Stimulated activated CD8-positive, alpha-beta memory T cell treated with anti-CD3 and anti-CD28 coated beads, Interleukin-7, amount 100 ng/mL, for 1 hour (primary cell): ENCODE measurements around the gene PCYOX1L.

Experiments used
- DNase-seq, 2 donors: peaks; one replicate each; pipeline ENCODE4 v3.0.0-alpha.2; 2020; ENCODE audit warnings: low read depth in 2 of 2

Gene PCYOX1L

GRCh38 chr5:149337736-149338135 is 20.1 kb upstream of the PCYOX1L start:
- DNase-seq = no peak

DNA sequence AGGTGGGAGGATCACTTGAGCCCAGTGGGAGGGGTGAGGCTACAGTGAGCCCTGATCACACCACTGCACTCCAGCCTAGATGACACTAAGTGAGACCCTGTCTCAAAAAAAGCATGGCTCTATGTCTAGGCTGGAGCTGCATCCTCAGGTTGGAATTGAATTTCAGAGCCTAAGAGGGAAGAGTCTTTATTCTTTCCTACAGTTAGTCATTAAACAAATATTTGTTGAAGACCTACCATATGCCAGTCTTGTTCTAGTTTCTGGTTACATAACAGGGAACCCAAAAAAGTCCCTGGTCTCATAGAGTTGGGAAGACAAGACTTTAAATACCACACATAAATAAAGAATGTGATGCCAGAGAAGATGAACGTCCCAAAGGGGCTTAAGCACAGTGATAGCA is 19.5 kb upstream of the PCYOX1L start:
- no peak for DNase-seq

- DNase-seq = no peak
These were observed 16.9 kb upstream of the PCYOX1L start for GRCh38 chr5:149340920-149341319.

DNA sequence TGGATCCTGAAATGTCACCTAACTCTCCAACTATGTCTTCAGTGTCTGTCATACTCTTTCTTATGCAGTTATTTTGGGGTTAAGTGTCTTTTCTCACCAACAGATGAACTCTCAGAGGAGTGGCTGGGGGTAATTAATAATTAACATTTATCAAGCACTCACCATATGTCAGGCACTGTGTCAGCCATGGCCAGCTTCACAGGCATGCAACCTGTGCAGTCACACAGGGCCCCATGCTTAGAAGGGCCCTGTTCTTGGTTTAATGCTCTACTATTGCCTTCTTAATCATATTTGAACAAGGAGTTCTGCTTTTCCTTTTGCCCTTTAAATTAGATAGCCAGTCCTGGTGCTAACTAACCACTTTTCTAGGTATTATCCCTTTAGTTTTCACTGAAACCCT is 16.0 kb upstream of the PCYOX1L start:
- no peak for DNase-seq

DNA sequence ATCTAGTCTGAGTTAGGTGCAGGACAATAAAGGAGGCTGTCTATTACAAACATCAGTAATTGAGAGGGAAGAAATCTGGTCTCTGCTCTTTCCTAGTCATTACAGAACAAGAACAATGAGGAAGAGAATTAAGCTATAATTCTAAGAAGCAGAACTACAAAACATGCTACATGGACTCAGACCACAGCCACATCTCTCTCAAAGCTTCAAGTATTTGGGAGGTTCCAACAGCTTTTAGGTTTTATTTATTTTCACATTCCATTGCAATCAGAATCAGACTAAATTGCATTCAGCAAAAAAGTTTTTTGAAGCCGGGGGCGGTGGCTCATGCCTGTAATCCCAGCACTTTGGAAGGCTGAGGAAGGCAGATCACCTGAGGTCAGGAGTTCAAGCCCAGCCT is 13.7 kb upstream of the PCYOX1L start:
- DNase-seq = no peak

- peak; percentile 61 to 71 for DNase-seq
These were observed 12.5 kb upstream of the PCYOX1L start, which contains the start of gene GRPEL2 for GRCh38 chr5:149345147-149345891. TSS of gene GRPEL2 (plus strand) at chr5:149345499. CDS start at chr5:149345540, 41 bp downstream.

- DNase-seq = no peak
These were observed 12.0 kb upstream of the PCYOX1L start for GRCh38 chr5:149345892-149346222.

- no peak for DNase-seq
These were observed 9.3 kb upstream of the PCYOX1L start for GRCh38 chr5:149348518-149348917.

- DNase-seq = no peak
These were observed 8.5 kb upstream of the PCYOX1L start for GRCh38 chr5:149349382-149349781.

- DNase-seq = no peak
These were observed 5.7 kb upstream of the PCYOX1L start for GRCh38 chr5:149352169-149352568.

- no peak for DNase-seq
These were observed 3.9 kb upstream of the PCYOX1L start for GRCh38 chr5:149353911-149354310.

DNA sequence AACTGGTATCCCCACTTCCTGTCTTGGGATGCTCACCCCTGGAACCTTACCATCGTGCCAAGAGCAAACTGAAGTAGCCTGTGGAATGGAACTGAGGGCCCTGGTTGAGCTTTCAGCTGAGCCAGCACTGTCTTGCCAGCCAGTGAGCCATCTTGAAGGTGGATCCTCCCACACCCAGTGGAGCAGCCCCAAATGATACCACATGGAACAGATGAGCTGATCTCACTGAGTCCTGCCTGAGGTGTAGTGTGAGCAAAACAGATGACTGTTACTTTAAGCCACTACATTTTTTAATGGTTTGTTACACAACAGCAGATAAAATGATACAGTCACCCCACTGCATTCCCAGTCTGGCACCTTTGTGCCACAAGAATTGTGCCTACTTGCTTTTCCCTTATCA is 2.2 kb upstream of the PCYOX1L start:
- DNase-seq = no peak

DNA sequence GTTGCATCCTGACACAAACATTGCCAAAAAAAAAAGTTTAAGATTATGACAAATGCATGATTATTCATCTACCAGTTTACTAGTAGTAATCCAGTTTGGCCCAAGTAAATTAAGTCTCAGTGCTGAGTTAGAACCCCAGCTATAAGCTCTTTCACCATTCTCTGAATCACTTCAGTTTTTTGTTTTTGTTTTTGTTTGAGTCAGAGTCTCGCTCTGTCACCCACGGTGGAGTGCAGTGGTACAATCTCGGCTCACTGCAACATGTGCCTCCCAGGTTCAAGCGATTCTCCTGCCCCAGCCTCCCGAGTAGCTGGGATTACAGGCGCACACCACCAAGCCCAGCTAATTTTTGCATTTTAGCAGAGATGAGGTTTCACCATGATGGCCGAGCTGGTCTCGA is 1.5 kb upstream of the PCYOX1L start:
- DNase-seq = no peak

DNA sequence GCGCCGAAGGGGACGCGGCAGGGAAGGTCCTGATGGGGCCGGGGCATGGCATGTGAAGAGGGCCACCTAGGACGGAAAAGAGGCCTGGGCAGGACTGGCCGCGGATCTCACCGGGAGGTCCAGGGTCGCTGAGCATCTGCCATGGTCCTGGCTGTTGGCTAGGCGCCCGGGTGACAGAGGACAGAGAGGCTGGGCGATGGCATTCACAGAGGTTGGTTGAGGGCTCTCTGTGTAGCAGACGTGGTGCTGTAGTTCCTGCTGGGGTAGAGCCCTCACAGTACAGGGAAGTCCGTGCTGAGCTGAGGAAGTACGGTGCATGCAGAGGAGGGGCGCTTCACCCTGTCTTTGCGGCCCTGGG is 427 bp downstream of the PCYOX1L start:
- peak; percentile 6 to 15 for DNase-seq

- no peak for DNase-seq
These were observed 1.1 kb downstream of the PCYOX1L start for GRCh38 chr5:149358868-149359495.

GRCh38 chr5:149360272-149360671 is 2.4 kb downstream of the PCYOX1L start:
- no peak for DNase-seq

GRCh38 chr5:149362541-149362940 is 4.7 kb downstream of the PCYOX1L start:
- no peak for DNase-seq

- no peak for DNase-seq
These were observed 5.5 kb downstream of the PCYOX1L start for GRCh38 chr5:149363358-149363757.

DNA sequence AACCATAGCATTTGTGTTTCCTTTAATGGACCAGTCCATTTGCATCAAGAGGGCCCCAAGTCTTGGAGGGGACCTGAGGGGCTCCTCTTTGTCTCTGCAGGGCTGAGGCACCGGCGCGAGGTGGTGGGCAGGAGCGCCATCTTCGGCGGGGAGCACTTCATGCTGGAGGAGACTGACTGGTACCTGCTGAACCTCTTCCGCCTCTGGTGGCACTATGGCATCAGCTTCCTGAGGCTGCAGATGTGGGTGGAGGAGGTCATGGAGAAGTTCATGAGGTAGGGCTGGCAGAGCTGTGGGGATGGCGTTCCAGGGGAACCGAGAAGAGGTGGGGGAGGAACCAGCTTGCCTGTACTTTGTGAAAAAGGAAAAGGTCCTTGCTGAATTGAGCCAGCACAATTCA is 6.1 kb downstream of the PCYOX1L start:
- DNase-seq = no peak

- DNase-seq = no peak
These were observed 6.9 kb downstream of the PCYOX1L start for GRCh38 chr5:149364719-149365118.

- no peak for DNase-seq
These were observed 7.6 kb downstream of the PCYOX1L start for GRCh38 chr5:149365418-149365817.

DNA sequence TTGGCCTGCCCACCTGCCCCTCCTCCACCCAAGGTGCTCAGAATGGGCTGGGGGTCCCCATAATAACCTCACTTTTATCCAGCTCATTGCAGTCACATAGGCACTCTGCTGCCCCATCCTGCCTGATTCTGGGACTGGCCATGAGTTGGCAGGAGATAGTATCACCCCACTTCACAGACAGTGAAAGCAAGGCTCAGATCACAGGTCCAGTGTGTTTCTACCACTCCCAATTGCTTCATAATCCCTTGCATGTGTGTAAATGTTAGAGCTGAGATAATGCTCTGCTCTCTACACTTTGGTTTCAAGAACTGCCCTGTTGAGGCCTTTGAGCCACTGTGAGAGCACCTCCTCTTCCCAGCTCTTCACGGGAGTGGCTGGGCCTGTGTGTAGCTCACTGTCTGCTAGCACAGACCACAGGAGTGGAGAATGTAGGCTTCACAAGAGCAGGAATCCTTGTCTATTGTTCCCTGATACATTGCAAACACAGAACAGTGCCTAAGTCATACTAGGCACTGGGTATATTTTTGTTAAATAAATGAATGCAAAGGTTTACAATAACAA is 8.4 kb downstream of the PCYOX1L start:
- DNase-seq = no peak

- DNase-seq = peak; percentile 6 to 38
These were observed 9.6 kb downstream of the PCYOX1L start for GRCh38 chr5:149367249-149367971.
